T-cell (primary cell): ENCODE results near the gene KCTD16. TPM values are rescaled to one million over a fixed set of nuclear protein-coding genes. Genes with fewer than 3 reads are reported as not detected.

Source experiments
- ATAC-seq, 4 experiments: fragments of 200-7000 bp in 3 of 4; fragments of 150-1000 bp in 1 of 4; cut with Tn5 transposase; replicated peaks in 1 of 4; 1 replicate in 3 of 4; 2 replicates in 1 of 4; pipeline ENCODE4 v1.10.0; 2021; ENCODE audit warnings: moderate library complexity in 3 of 4, mild to moderate bottlenecking in 2 of 4, moderate number of reproducible peaks in 1 of 4
- CTCF ChIA-PET, 2 donors: fragments of 300-600 bp; sonication (Branson Sonifier 250); formaldehyde crosslinking; loops; one replicate each; lab custom pipeline; 2022; ENCODE audit warnings: antibody characterized with exemption in 2 of 2; lab: Charles Lee
- POLR2A ChIA-PET, 2 donors: fragments of 300-600 bp; sonication (Branson Sonifier 250); formaldehyde crosslinking; loops; one replicate each; lab custom pipeline; 2022; ENCODE audit warnings: antibody characterized with exemption in 2 of 2; lab: Charles Lee
- DNase-seq, 35 experiments: peaks; one replicate each; pipeline versions ENCODE4 v3.0.0 to v3.0.0-alpha.2; 2013 to 2023
- H3K27ac ChIP-seq: one replicate; pipeline ENCODE4 v1.5.1; 2013; ENCODE audit warnings: low read length
- H3K27me3 ChIP-seq, 2 experiments: replicated peaks in 1 of 2; 1 replicate in 1 of 2; 2 replicates in 1 of 2; pipeline versions ENCODE4 v1.6.1 to v1.7.0; 2013; ENCODE audit warnings: low read length in 1 of 2, mixed read lengths in 1 of 2; ENCODE audit not compliant: control insufficient read depth in 2 of 2, insufficient read depth in 2 of 2; ENCODE audit errors: extremely low read depth in 1 of 2
- H3K36me3 ChIP-seq, 2 donors: 1 replicate in 1 of 2; 2 replicates in 1 of 2; pipeline versions ENCODE4 v1.6.1 to v1.7.0; 2013; ENCODE audit warnings: low read length in 1 of 2; ENCODE audit not compliant: control insufficient read depth in 2 of 2, insufficient read depth in 1 of 2; ENCODE audit errors: extremely low read depth in 1 of 2
- H3K4me1 ChIP-seq, 2 experiments: 1 replicate in 1 of 2; 2 replicates in 1 of 2; pipeline versions ENCODE4 v1.6.1 to v1.7.0; 2013; ENCODE audit warnings: low read length in 2 of 2, mixed read lengths in 1 of 2; ENCODE audit not compliant: insufficient read depth in 2 of 2, control insufficient read depth in 1 of 2; ENCODE audit errors: extremely low read depth in 1 of 2
- H3K4me3 ChIP-seq, 2 donors: 1 replicate in 1 of 2; 2 replicates in 1 of 2; pipeline versions ENCODE4 v1.5.1 to v1.7.0; 2013; ENCODE audit warnings: mild to moderate bottlenecking in 2 of 2, low read length in 1 of 2, moderate library complexity in 1 of 2; ENCODE audit not compliant: control insufficient read depth in 1 of 2; ENCODE audit errors: extremely low read depth in 1 of 2
- H3K9me3 ChIP-seq: 2 replicates; pipeline ENCODE4 v1.7.0; 2013
- H3K27ac Mint-ChIP-seq, 2 donors: one replicate each; pipeline ENCODE4 v1.8.0; 2020 to 2021; ENCODE audit warnings: mild to moderate bottlenecking in 2 of 2, mixed read lengths in 2 of 2
- H3K27me3 Mint-ChIP-seq, 2 donors: one replicate each; pipeline ENCODE4 v1.8.0; 2021 to 2022; ENCODE audit warnings: mixed read lengths in 2 of 2
- H3K36me3 Mint-ChIP-seq: one replicate; pipeline ENCODE4 v1.8.0; 2021; ENCODE audit warnings: mixed read lengths
- H3K4me1 Mint-ChIP-seq, 3 donors: one replicate each; pipeline ENCODE4 v1.8.0; 2020 to 2022; ENCODE audit warnings: mixed read lengths in 3 of 3, mild to moderate bottlenecking in 1 of 3
- H3K4me3 Mint-ChIP-seq, 3 donors: one replicate each; pipeline ENCODE4 v1.8.0; 2020 to 2022; ENCODE audit warnings: mild to moderate bottlenecking in 3 of 3, mixed read lengths in 3 of 3, moderate library complexity in 3 of 3
- H3K9me3 Mint-ChIP-seq, 3 donors: one replicate each; pipeline ENCODE4 v1.8.0; 2020 to 2022; ENCODE audit warnings: mixed read lengths in 3 of 3
- WGBS: methylation state at CpG from one replicate; pipeline ENCODE4 v1.1.5; 2013; ENCODE audit warnings: missing lambda C conversion rate; ENCODE audit not compliant: insufficient coverage; 5-methylcytosine and 5-hydroxymethylcytosine counted together
- total RNA-seq, 35 experiments: library from RNA in 6 of 35; stranded (reverse) in 6 of 35; fragments of 120-200 nt in 1 of 35; gene quantifications; one replicate each; pipeline versions ENCODE4 v1.2.1 to v1.2.4 and lab custom pipeline; 2013 to 2026

KCTD16 gene
- total RNA-seq, 5 donors from 2014 or later (not counting 1 experiment from before 2014, with no cell fraction given) = 0.03 to 0.20 (median 0.10) TPM; not detected in 1

- ChIA-PET CTCF (no interaction called here), POLR2A (no interaction called here)
- no peak overlapping the region for H3K4me3 ChIP-seq
- Mint-ChIP-seq H3K4me1 (no peaks in the 10 kb centered on the region), H3K4me3 (no peak overlapping the region), H3K27ac (no peak overlapping the region), H3K36me3 (no peaks in the 10 kb centered on the region), H3K9me3 (peaks cover 0 to 3% (median 0%) of the 10 kb centered on the region in 3 donors), H3K27me3 (peaks cover 2 to 5% of the 10 kb centered on the region in 2 donors)
- no peaks in the 10 kb centered on the region for H3K4me1 ChIP-seq
- H3K27me3 ChIP-seq = no peaks in the 10 kb centered on the region
- H3K27ac ChIP-seq = no peak overlapping the region
- H3K9me3 ChIP-seq = no peaks in the 10 kb centered on the region
- WGBS = 100% methylated on average over 1 of the region's 4 CpGs
- ATAC-seq = no peak
- H3K36me3 ChIP-seq = no peaks in the 10 kb centered on the region
- no peak for DNase-seq
Measured at GRCh38 chr5:144352732-144353317, 182.2 kb downstream of the KCTD16 start.

DNA sequence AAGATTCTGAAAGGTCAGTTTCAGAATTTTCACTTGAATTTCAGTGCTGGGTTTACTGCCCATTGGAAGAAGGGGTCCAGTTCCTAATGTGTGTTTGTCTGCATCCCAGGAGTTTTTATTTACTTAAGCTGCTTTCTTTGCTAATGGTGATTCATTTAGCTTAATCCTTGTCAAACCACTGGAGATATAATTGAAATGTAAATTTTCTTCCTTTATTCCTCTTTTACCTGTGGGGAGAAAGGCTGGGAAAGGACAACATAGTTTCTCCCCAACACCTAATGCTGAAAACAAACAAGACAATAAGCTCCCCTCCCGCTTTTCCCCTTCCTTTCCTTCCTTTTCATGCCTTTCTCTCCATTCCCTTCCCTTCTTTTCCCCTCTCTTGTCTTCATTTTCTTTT is 185.8 kb downstream of the KCTD16 start:
- CTCF ChIA-PET = no interaction called here
- H3K27me3 ChIP-seq = no peaks in the 10 kb centered on the region
- H3K27ac Mint-ChIP-seq = no peak overlapping the region

GRCh38 chr5:144361406-144361805 is 190.7 kb downstream of the KCTD16 start:
- peaks cover 0 to 4% (median 0%) of the 10 kb centered on the region in 3 donors for H3K9me3 Mint-ChIP-seq

More for the DNA sequence above, 185.8 kb downstream of the KCTD16 start:
- H3K4me3 Mint-ChIP-seq = no peak overlapping the region
- DNase-seq = no peak
- H3K27me3 Mint-ChIP-seq = no peaks in the 10 kb centered on the region
- H3K9me3 ChIP-seq = no peaks in the 10 kb centered on the region
- peaks cover 0 to 4% (median 0%) of the 10 kb centered on the region in 3 donors for H3K9me3 Mint-ChIP-seq
- no peaks in the 10 kb centered on the region for H3K4me1 ChIP-seq
- POLR2A ChIA-PET = no interaction called here
- no peaks in the 10 kb centered on the region for H3K36me3 Mint-ChIP-seq
- no peak overlapping the region for H3K4me3 ChIP-seq
- H3K36me3 ChIP-seq = no peaks in the 10 kb centered on the region
- ATAC-seq = no peak
- 67% methylated on average over 1 of the region's 1 CpG for WGBS
- H3K4me1 Mint-ChIP-seq = no peaks in the 10 kb centered on the region
- no peak overlapping the region for H3K27ac ChIP-seq

DNA sequence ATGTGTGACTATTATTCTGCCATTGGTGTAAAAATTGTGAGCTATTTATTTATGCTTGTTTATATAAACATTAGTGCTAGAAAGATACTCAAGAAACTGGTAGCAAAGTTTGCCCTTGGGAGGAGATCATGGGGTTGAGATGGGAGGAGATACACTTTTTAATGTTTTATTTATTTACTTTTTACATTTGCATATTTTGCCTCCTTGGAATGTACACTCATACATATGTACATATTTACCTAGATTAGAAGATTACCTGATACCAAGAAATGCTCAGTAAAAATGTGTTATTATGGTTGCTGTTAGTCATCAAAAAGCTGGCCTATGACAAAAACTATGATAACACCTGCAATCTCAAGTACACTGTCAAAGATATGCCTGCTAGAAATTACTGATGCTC is 195.2 kb downstream of the KCTD16 start:
- Mint-ChIP-seq H3K27me3 (no peaks in the 10 kb centered on the region), H3K36me3 (no peaks in the 10 kb centered on the region), H3K27ac (no peak overlapping the region), H3K4me3 (no peak overlapping the region), H3K9me3 (peaks cover 0 to 4% (median 0%) of the 10 kb centered on the region in 3 donors), H3K4me1 (no peaks in the 10 kb centered on the region)
- DNase-seq = no peak
- no peak overlapping the region for H3K4me3 ChIP-seq
- CTCF ChIA-PET = no interaction called here
- POLR2A ChIA-PET = no interaction called here
- no peaks in the 10 kb centered on the region for H3K27me3 ChIP-seq
- no peaks in the 10 kb centered on the region for H3K4me1 ChIP-seq
- no peaks in the 10 kb centered on the region for H3K36me3 ChIP-seq
- H3K9me3 ChIP-seq = no peaks in the 10 kb centered on the region
- H3K27ac ChIP-seq = no peak overlapping the region
- no peak for ATAC-seq

More at GRCh38 chr5:144361406-144361805, 190.7 kb downstream of the KCTD16 start:
- Mint-ChIP-seq H3K36me3 (no peaks in the 10 kb centered on the region), H3K4me3 (no peak overlapping the region), H3K27ac (no peak overlapping the region), H3K27me3 (no peaks in the 10 kb centered on the region), H3K4me1 (no peaks in the 10 kb centered on the region)
- POLR2A ChIA-PET = no interaction called here
- DNase-seq (no peak), ATAC-seq (no peak)
- H3K4me1 ChIP-seq = no peaks in the 10 kb centered on the region
- H3K4me3 ChIP-seq = no peak overlapping the region
- no peaks in the 10 kb centered on the region for H3K9me3 ChIP-seq
- no CpG with 5 or more reads among the region's 2 CpGs for WGBS
- no peaks in the 10 kb centered on the region for H3K27me3 ChIP-seq
- H3K27ac ChIP-seq = no peak overlapping the region
- CTCF ChIA-PET = no interaction called here
- H3K36me3 ChIP-seq = no peaks in the 10 kb centered on the region

DNA sequence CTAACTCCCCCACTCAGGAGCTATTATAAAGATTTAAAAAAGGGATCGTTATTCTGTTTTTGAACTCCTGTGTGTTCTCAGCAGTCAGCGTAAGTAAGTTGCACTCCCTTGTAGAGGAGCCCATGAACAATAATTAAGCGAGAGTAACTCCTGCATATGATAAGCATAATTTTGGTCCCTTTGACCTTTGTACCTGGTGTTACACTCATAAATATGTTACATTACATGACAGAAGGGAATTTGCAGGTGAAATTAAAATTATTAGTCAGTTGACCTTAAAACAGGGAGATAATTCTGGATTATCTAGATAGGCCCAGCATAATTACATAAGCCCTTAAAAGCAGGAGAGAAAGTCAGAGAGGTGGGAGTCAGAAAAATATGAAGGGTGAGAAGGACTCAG is 197.3 kb downstream of the KCTD16 start:
- Mint-ChIP-seq H3K4me3 (no peak overlapping the region), H3K9me3 (peaks cover 0 to 4% (median 0%) of the 10 kb centered on the region in 3 donors), H3K27me3 (peaks cover 2 to 9% of the 10 kb centered on the region in 2 donors), H3K27ac (no peak overlapping the region), H3K36me3 (no peaks in the 10 kb centered on the region), H3K4me1 (no peaks in the 10 kb centered on the region)
- ATAC-seq (no peak), DNase-seq (no peak)
- no peak overlapping the region for H3K4me3 ChIP-seq
- H3K4me1 ChIP-seq = no peaks in the 10 kb centered on the region
- POLR2A ChIA-PET = no interaction called here
- 90% methylated on average over 2 of the region's 3 CpGs for WGBS
- H3K27ac ChIP-seq = no peak overlapping the region
- CTCF ChIA-PET = no interaction called here
- no peaks in the 10 kb centered on the region for H3K9me3 ChIP-seq
- no peaks in the 10 kb centered on the region for H3K27me3 ChIP-seq
- H3K36me3 ChIP-seq = no peaks in the 10 kb centered on the region

- Histone ChIP-seq H3K27me3 (no peaks in the 10 kb centered on the region), H3K4me1 (no peaks in the 10 kb centered on the region), H3K36me3 (no peaks in the 10 kb centered on the region), H3K9me3 (no peaks in the 10 kb centered on the region), H3K4me3 (no peak overlapping the region), H3K27ac (no peak overlapping the region)
- WGBS = no CpG with 5 or more reads among the region's 4 CpGs
- DNase-seq (no peak), ATAC-seq (no peak)
- Mint-ChIP-seq H3K4me3 (no peak overlapping the region), H3K9me3 (peaks cover 0 to 4% (median 0%) of the 10 kb centered on the region in 3 donors), H3K27ac (no peak overlapping the region), H3K36me3 (no peaks in the 10 kb centered on the region), H3K4me1 (no peaks in the 10 kb centered on the region), H3K27me3 (peaks cover 2 to 9% of the 10 kb centered on the region in 2 donors)
- ChIA-PET POLR2A (no interaction called here), CTCF (no interaction called here)
Measured at GRCh38 chr5:144368556-144368955, 197.9 kb downstream of the KCTD16 start.

- H3K4me1 Mint-ChIP-seq = no peaks in the 10 kb centered on the region
- CTCF ChIA-PET = no interaction called here
Measured at GRCh38 chr5:144369006-144369405, 198.3 kb downstream of the KCTD16 start.

More at GRCh38 chr5:144369006-144369405, 198.3 kb downstream of the KCTD16 start:
- POLR2A ChIA-PET = no interaction called here
- DNase-seq (no peak), ATAC-seq (no peak)
- WGBS = 71% methylated on average over 2 of the region's 4 CpGs
- H3K36me3 Mint-ChIP-seq = no peaks in the 10 kb centered on the region
- H3K4me1 ChIP-seq = no peaks in the 10 kb centered on the region
- H3K27me3 ChIP-seq = no peaks in the 10 kb centered on the region
- no peak overlapping the region for H3K27ac ChIP-seq
- H3K36me3 ChIP-seq = no peaks in the 10 kb centered on the region
- H3K4me3 ChIP-seq = no peak overlapping the region
- H3K9me3 ChIP-seq = no peaks in the 10 kb centered on the region
- H3K27ac Mint-ChIP-seq = no peak overlapping the region
- no peak overlapping the region for H3K4me3 Mint-ChIP-seq
- H3K9me3 Mint-ChIP-seq = peaks cover 0 to 4% (median 0%) of the 10 kb centered on the region in 3 donors
- peaks cover 2 to 9% of the 10 kb centered on the region in 2 donors for H3K27me3 Mint-ChIP-seq
